Measurements from ENCODE around the gene DNAL4.

DNAL4 gene

GRCh38 chr22:38739300-38740055 lies 54.5 kb downstream of the DNAL4 start:
- H3K27ac ChIP-seq = 0 out of 2 replicates have a peak overlapping the region, but pooled peaks have one; percentile 41
- no peaks in the 10 kb centered on the region for H3K9me3 ChIP-seq
- no peak overlapping the region for H3K4me3 ChIP-seq
- H4K20me1 ChIP-seq = peaks cover 100% of the 10 kb centered on the region
- H3K36me3 ChIP-seq = peaks cover 100% of the 10 kb centered on the region
- no peak for TF ChIP-seq Cebpa-rat (IDR thresholded peaks at IDR 0.05)
- peak overlapping the region; percentile 60 for H3K9ac ChIP-seq
- peak overlapping the region; percentile 73 for H3K4me2 ChIP-seq
- peaks cover 79% of the 10 kb centered on the region for H3K4me1 ChIP-seq
- no peaks in the 10 kb centered on the region for H3K27me3 ChIP-seq

GRCh38 chr22:38738475-38739070 lies 55.4 kb downstream of the DNAL4 start:
- H4K20me1 ChIP-seq = peaks cover 100% of the 10 kb centered on the region
- H3K27me3 ChIP-seq = no peaks in the 10 kb centered on the region
- H3K4me3 ChIP-seq = no peak overlapping the region
- peak overlapping the region; percentile 73 for H3K4me2 ChIP-seq
- H3K27ac ChIP-seq = peak overlapping the region; percentile 41
- no peak for TF ChIP-seq Cebpa-rat (IDR thresholded peaks at IDR 0.05)
- peaks cover 89% of the 10 kb centered on the region for H3K4me1 ChIP-seq
- peak overlapping the region; percentile 53; the same call in 1 of the 2 replicates for H3K9ac ChIP-seq
- no peaks in the 10 kb centered on the region for H3K9me3 ChIP-seq
- peaks cover 100% of the 10 kb centered on the region for H3K36me3 ChIP-seq

GRCh38 chr22:38737302-38738060 lies 56.5 kb downstream of the DNAL4 start:
- Histone ChIP-seq H3K9me3 (no peaks in the 10 kb centered on the region), H3K4me2 (peak overlapping the region; percentile 73), H3K27me3 (no peaks in the 10 kb centered on the region), H4K20me1 (peaks cover 100% of the 10 kb centered on the region), H3K4me1 (peaks cover 99% of the 10 kb centered on the region), H3K9ac (peak overlapping the region; percentile 53), H3K36me3 (peaks cover 100% of the 10 kb centered on the region), H3K27ac (peak overlapping the region; percentile 47), H3K4me3 (no peak overlapping the region)
- TF ChIP-seq Cebpa-rat (IDR thresholded peaks at IDR 0.05) = no peak

- no peak overlapping the region for H3K4me3 ChIP-seq
- H3K4me2 ChIP-seq = peak overlapping the region; percentile 73
- peaks cover 100% of the 10 kb centered on the region for H3K36me3 ChIP-seq
- no peaks in the 10 kb centered on the region for H3K27me3 ChIP-seq
- TF ChIP-seq Cebpa-rat (IDR thresholded peaks at IDR 0.05) = no peak
- peaks cover 94% of the 10 kb centered on the region for H3K4me1 ChIP-seq
- peaks cover 100% of the 10 kb centered on the region for H4K20me1 ChIP-seq
- no peaks in the 10 kb centered on the region for H3K9me3 ChIP-seq
- H3K27ac ChIP-seq = peak overlapping the region; percentile 47
- peak overlapping the region; percentile 53 for H3K9ac ChIP-seq
Measured at GRCh38 chr22:38736257-38736570, 57.7 kb downstream of the DNAL4 start.

- peaks cover 89% of the 10 kb centered on the region for H3K4me1 ChIP-seq
- peak overlapping the region; percentile 73 for H3K4me2 ChIP-seq
- H4K20me1 ChIP-seq = peaks cover 100% of the 10 kb centered on the region
- H3K9ac ChIP-seq = peak overlapping the region; percentile 53
- H3K27me3 ChIP-seq = no peaks in the 10 kb centered on the region
- peak overlapping the region; percentile 47 for H3K27ac ChIP-seq
- no peak overlapping the region for H3K4me3 ChIP-seq
- H3K9me3 ChIP-seq = no peaks in the 10 kb centered on the region
- TF ChIP-seq Cebpa-rat (IDR thresholded peaks at IDR 0.05) = no peak
- H3K36me3 ChIP-seq = peaks cover 100% of the 10 kb centered on the region
Measured at GRCh38 chr22:38735465-38736256, 58.3 kb downstream of the DNAL4 start.

GRCh38 chr22:38735126-38735464 lies 58.8 kb downstream of the DNAL4 start:
- H3K9me3 ChIP-seq = no peaks in the 10 kb centered on the region
- no peaks in the 10 kb centered on the region for H3K27me3 ChIP-seq
- H4K20me1 ChIP-seq = peaks cover 100% of the 10 kb centered on the region
- no peak overlapping the region for H3K4me3 ChIP-seq
- H3K27ac ChIP-seq = peak overlapping the region; percentile 47
- peaks cover 89% of the 10 kb centered on the region for H3K4me1 ChIP-seq
- peak overlapping the region; percentile 73 for H3K4me2 ChIP-seq
- H3K9ac ChIP-seq = peak overlapping the region; percentile 7; the same call in 1 of the 2 replicates
- peaks cover 100% of the 10 kb centered on the region for H3K36me3 ChIP-seq
- TF ChIP-seq Cebpa-rat (IDR thresholded peaks at IDR 0.05) = no peak

- Histone ChIP-seq H3K9me3 (no peaks in the 10 kb centered on the region), H3K9ac (peak overlapping the region; percentile 7; the same call in 1 of the 2 replicates), H3K27ac (peak overlapping the region; percentile 47), H3K36me3 (peaks cover 100% of the 10 kb centered on the region), H3K4me3 (no peak overlapping the region), H3K4me2 (peak overlapping the region; percentile 73), H3K27me3 (no peaks in the 10 kb centered on the region), H3K4me1 (peaks cover 89% of the 10 kb centered on the region), H4K20me1 (peaks cover 100% of the 10 kb centered on the region)
- TF ChIP-seq Cebpa-rat (IDR thresholded peaks at IDR 0.05) = no peak
Measured at GRCh38 chr22:38734421-38735100, 59.4 kb downstream of the DNAL4 start.

GRCh38 chr22:38733724-38734381 lies 60.1 kb downstream of the DNAL4 start:
- no peak for TF ChIP-seq Cebpa-rat (IDR thresholded peaks at IDR 0.05)
- Histone ChIP-seq H4K20me1 (peaks cover 100% of the 10 kb centered on the region), H3K4me2 (peak overlapping the region; percentile 73), H3K27me3 (no peaks in the 10 kb centered on the region), H3K36me3 (peaks cover 100% of the 10 kb centered on the region), H3K4me3 (no peak overlapping the region), H3K27ac (peak overlapping the region; percentile 47; the same call in 1 of the 2 replicates), H3K4me1 (peaks cover 89% of the 10 kb centered on the region), H3K9ac (peak overlapping the region; percentile 7; the same call in 1 of the 2 replicates), H3K9me3 (no peaks in the 10 kb centered on the region)

Data from BLaER1 (cell line).